HEK293 (cell line): ENCODE measurements around the gene TMEM120A.

Source experiments
- CTCF ChIA-PET: fragments of 350-600 bp; formaldehyde crosslinking; extraction: SDS; loops from one replicate; lab custom pipeline; 2021; ENCODE audit warnings: antibody characterized with exemption; lab: Yijun Ruan, JAX
- POLR2A ChIA-PET: fragments of 300-600 bp; formaldehyde crosslinking; extraction: SDS; loops from one replicate; lab custom pipeline; 2020; ENCODE audit warnings: antibody characterized with exemption, inconsistent platforms; lab: Yijun Ruan, JAX
- H3K27ac ChIP-seq: fragments of 200-500 bp; sonication (Bioruptor generic); 2 replicates; pipeline ENCODE4 v1.5.1; 2014; ENCODE audit warnings: low read depth, low read length, control low read depth, inconsistent platforms; ENCODE audit errors: extremely low read depth
- H3K36me3 ChIP-seq, 2 experiments: fragments of 200-500 bp in 1 of 2; sonication (Bioruptor generic) in 1 of 2; 1 replicate in 1 of 2; 2 replicates in 1 of 2; pipeline ENCODE4 v1.5.1; 2014 to 2017; ENCODE audit warnings: inconsistent platforms in 2 of 2, low read length in 2 of 2; ENCODE audit not compliant: control insufficient read depth in 2 of 2, insufficient read depth in 1 of 2
- H3K4me1 ChIP-seq: fragments of 200-500 bp; sonication (Bioruptor generic); 2 replicates; pipeline ENCODE4 v1.5.1; 2014; ENCODE audit warnings: mild to moderate bottlenecking, low read length, inconsistent platforms; ENCODE audit not compliant: control insufficient read depth, insufficient read depth
- H3K4me3 ChIP-seq: 2 replicates; pipeline ENCODE4 v1.5.1; 2011; ENCODE audit warnings: low read depth, mild to moderate bottlenecking, control low read depth, low read length, moderate library complexity
- H3K9me3 ChIP-seq: fragments of 200-500 bp; sonication (Bioruptor generic); 2 replicates; pipeline ENCODE4 v1.5.1; 2014; ENCODE audit warnings: low read depth, low read length, inconsistent platforms; ENCODE audit not compliant: control insufficient read depth, insufficient read depth
- BCL11A ChIP-seq: fragments of 450-650 bp; formaldehyde crosslinking; IDR thresholded peaks from 2 replicates; pipeline ENCODE4 v1.5.1; 2016; ENCODE audit warnings: low read depth, missing biosample characterization, missing genetic modification characterization
- MZF1 ChIP-seq: fragments of 450-650 bp; formaldehyde crosslinking; IDR thresholded peaks from 2 replicates; pipeline ENCODE4 v1.5.1; 2017; ENCODE audit warnings: missing biosample characterization, missing genetic modification characterization, borderline replicate concordance
- PRDM1 ChIP-seq: fragments of 450-650 bp; formaldehyde crosslinking; IDR thresholded peaks from 2 replicates; pipeline ENCODE4; 2016; ENCODE audit warnings: missing biosample characterization, missing genetic modification characterization
- PRDM6 ChIP-seq: fragments of 450-650 bp; formaldehyde crosslinking; IDR thresholded peaks from 2 replicates; pipeline ENCODE4 v1.5.1; 2017; ENCODE audit warnings: missing biosample characterization, missing genetic modification characterization
- REST ChIP-seq: fragments of 450-650 bp; formaldehyde crosslinking; IDR thresholded peaks from 2 replicates; pipeline ENCODE4 v1.5.1; 2016; ENCODE audit warnings: missing biosample characterization, missing genetic modification characterization
- SALL2 ChIP-seq: fragments of 450-650 bp; formaldehyde crosslinking; IDR thresholded peaks from 2 replicates; pipeline ENCODE4 v1.5.0; 2017; ENCODE audit warnings: missing biosample characterization, mild to moderate bottlenecking, missing genetic modification characterization, borderline replicate concordance
- SP7 ChIP-seq: fragments of 450-650 bp; formaldehyde crosslinking; IDR thresholded peaks from 2 replicates; pipeline ENCODE4 v1.5.1; 2016; ENCODE audit warnings: missing biosample characterization, missing genetic modification characterization
- YY1 ChIP-seq: fragments of 450-650 bp; formaldehyde crosslinking; IDR thresholded peaks from 2 replicates; pipeline ENCODE4 v1.5.1; 2018; ENCODE audit warnings: missing biosample characterization, missing genetic modification characterization
- ZBTB21 ChIP-seq: fragments of 450-650 bp; formaldehyde crosslinking; IDR thresholded peaks from 2 replicates; pipeline ENCODE4 v1.5.1; 2017; ENCODE audit warnings: missing biosample characterization, missing genetic modification characterization
- ZFP37 ChIP-seq: fragments of 450-650 bp; formaldehyde crosslinking; IDR thresholded peaks from 2 replicates; pipeline ENCODE4 v1.5.1; 2016; ENCODE audit warnings: missing biosample characterization, missing genetic modification characterization
- ZNF112 ChIP-seq: fragments of 450-650 bp; formaldehyde crosslinking; IDR thresholded peaks from 2 replicates; pipeline ENCODE4 v1.5.0; 2017; ENCODE audit warnings: missing biosample characterization, missing genetic modification characterization
- ZNF114 ChIP-seq: fragments of 450-650 bp; formaldehyde crosslinking; IDR thresholded peaks from 2 replicates; pipeline ENCODE4 v1.5.0; 2017; ENCODE audit warnings: missing biosample characterization, missing genetic modification characterization
- ZNF2 ChIP-seq: fragments of 450-650 bp; formaldehyde crosslinking; IDR thresholded peaks from 2 replicates; pipeline ENCODE4 v1.5.1; 2016; ENCODE audit warnings: missing biosample characterization, missing genetic modification characterization
- ZNF24 ChIP-seq: fragments of 450-650 bp; formaldehyde crosslinking; IDR thresholded peaks from 2 replicates; pipeline ENCODE4 v1.5.1; 2016; ENCODE audit warnings: missing biosample characterization, missing genetic modification characterization
- ZNF274 ChIP-seq, 2 experiments: fragments of 200-500 bp in 1 of 2; fragments of 450-650 bp in 1 of 2; sonication (Bioruptor generic) in 1 of 2; formaldehyde crosslinking in 1 of 2; IDR thresholded peaks; 2 replicates each; pipeline versions ENCODE4 v1.5.1 to v1.6.1; 2014 to 2016; ENCODE audit warnings: borderline replicate concordance in 1 of 2, inconsistent platforms in 1 of 2, low read length in 1 of 2, missing biosample characterization in 1 of 2, missing genetic modification characterization in 1 of 2
- ZNF416 ChIP-seq: fragments of 450-650 bp; formaldehyde crosslinking; IDR thresholded peaks from 2 replicates; pipeline ENCODE4 v1.5.1; 2016; ENCODE audit warnings: missing biosample characterization, missing genetic modification characterization
- ZNF544 ChIP-seq: fragments of 450-650 bp; formaldehyde crosslinking; IDR thresholded peaks from 2 replicates; pipeline ENCODE4 v1.5.0; 2017; ENCODE audit warnings: missing biosample characterization, missing genetic modification characterization
- ZNF549 ChIP-seq: fragments of 450-650 bp; IDR thresholded peaks from 2 replicates; pipeline ENCODE4 v1.5.1; 2018; ENCODE audit warnings: missing biosample characterization, missing genetic modification characterization, mild to moderate bottlenecking, inconsistent platforms, moderate library complexity
- ZNF585B ChIP-seq: fragments of 450-650 bp; formaldehyde crosslinking; IDR thresholded peaks from 2 replicates; pipeline ENCODE4 v1.5.1; 2016; ENCODE audit warnings: missing biosample characterization, missing genetic modification characterization
- TF ChIP-seq, protein P1 (sequence below): fragments of 450-650 bp; formaldehyde crosslinking; IDR thresholded peaks from 2 replicates; pipeline ENCODE4 v1.5.1; 2016; ENCODE audit warnings: missing biosample characterization, missing genetic modification characterization, borderline replicate concordance
- TF ChIP-seq, protein P2 (sequence below): fragments of 450-650 bp; IDR thresholded peaks from 2 replicates; pipeline ENCODE4 v1.5.1; 2018; ENCODE audit warnings: missing biosample characterization, missing genetic modification characterization
- TF ChIP-seq, protein P3 (sequence below): fragments of 450-650 bp; formaldehyde crosslinking; IDR thresholded peaks from 2 replicates; pipeline ENCODE4 v1.5.1; 2016; ENCODE audit warnings: missing biosample characterization, missing genetic modification characterization

Gene TMEM120A

DNA sequence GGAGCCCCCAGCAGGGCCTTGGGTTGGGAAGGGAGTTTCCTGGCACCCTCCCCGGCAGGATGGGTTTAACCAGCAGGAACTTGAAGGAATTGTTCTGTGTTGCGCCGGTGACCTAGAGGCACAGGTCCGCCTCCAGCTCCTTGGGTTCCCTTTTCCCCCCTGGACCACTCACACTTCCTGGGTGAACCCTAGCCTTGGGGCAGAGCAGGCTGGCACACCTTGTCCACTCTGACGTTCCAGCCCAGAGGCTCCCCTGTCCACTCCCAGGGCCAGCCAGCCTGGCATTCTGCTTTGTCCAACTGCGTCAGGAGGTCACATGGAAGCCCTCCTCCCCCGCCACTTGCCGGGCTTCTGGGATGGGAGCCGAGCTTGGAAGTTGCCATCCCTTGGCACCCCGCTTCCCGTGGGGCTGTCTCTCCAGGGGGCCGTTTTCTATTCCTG, 25.8 kb downstream of the TMEM120A start:
- no peak overlapping the region for H3K27ac ChIP-seq
- ChIA-PET POLR2A (no interaction called here), CTCF (no interaction called here)
- TF ChIP-seq ZNF549 (tag by site-specific recombination) (no peak), ZBTB21 (tag by site-specific recombination) (no peak), ZNF585B (tag by site-specific recombination) (no peak), MZF1 (no peak), ZNF544 (tag by site-specific recombination) (no peak), SALL2 (tag by site-specific recombination) (no peak), ZNF24 (no peak)
- TF ChIP-seq, protein P1, sequence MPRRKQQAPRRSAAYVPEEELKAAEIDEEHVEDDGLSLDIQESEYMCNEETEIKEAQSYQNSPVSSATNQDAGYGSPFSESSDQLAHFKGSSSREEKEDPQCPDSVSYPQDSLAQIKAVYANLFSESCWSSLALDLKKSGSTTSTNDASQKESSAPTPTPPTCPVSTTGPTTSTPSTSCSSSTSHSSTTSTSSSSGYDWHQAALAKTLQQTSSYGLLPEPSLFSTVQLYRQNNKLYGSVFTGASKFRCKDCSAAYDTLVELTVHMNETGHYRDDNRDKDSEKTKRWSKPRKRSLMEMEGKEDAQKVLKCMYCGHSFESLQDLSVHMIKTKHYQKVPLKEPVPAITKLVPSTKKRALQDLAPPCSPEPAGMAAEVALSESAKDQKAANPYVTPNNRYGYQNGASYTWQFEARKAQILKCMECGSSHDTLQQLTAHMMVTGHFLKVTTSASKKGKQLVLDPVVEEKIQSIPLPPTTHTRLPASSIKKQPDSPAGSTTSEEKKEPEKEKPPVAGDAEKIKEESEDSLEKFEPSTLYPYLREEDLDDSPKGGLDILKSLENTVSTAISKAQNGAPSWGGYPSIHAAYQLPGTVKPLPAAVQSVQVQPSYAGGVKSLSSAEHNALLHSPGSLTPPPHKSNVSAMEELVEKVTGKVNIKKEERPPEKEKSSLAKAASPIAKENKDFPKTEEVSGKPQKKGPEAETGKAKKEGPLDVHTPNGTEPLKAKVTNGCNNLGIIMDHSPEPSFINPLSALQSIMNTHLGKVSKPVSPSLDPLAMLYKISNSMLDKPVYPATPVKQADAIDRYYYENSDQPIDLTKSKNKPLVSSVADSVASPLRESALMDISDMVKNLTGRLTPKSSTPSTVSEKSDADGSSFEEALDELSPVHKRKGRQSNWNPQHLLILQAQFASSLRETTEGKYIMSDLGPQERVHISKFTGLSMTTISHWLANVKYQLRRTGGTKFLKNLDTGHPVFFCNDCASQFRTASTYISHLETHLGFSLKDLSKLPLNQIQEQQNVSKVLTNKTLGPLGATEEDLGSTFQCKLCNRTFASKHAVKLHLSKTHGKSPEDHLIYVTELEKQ (tag by site-specific recombination), result no peak
- TF ChIP-seq, protein P2, sequence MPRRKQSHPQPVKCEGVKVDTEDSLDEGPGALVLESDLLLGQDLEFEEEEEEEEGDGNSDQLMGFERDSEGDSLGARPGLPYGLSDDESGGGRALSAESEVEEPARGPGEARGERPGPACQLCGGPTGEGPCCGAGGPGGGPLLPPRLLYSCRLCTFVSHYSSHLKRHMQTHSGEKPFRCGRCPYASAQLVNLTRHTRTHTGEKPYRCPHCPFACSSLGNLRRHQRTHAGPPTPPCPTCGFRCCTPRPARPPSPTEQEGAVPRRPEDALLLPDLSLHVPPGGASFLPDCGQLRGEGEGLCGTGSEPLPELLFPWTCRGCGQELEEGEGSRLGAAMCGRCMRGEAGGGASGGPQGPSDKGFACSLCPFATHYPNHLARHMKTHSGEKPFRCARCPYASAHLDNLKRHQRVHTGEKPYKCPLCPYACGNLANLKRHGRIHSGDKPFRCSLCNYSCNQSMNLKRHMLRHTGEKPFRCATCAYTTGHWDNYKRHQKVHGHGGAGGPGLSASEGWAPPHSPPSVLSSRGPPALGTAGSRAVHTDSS (tag by site-specific recombination), result no peak
- peaks cover 0 to 9% of the 10 kb centered on the region in 2 experiments; a peak in 2 of 3 replicates for H3K36me3 ChIP-seq
- H3K4me3 ChIP-seq, result no peak overlapping the region
- no peaks in the 10 kb centered on the region for H3K4me1 ChIP-seq
- H3K9me3 ChIP-seq, result no peaks in the 10 kb centered on the region

- no peak for TF ChIP-seq ZNF416 (tag by site-specific recombination)
- TF ChIP-seq ZNF2, result no peak
- no peak for TF ChIP-seq YY1 (tag by site-specific recombination)
- no peak for TF ChIP-seq ZNF112 (tag by site-specific recombination)
- no peak for TF ChIP-seq ZNF24
- TF ChIP-seq ZNF544 (tag by site-specific recombination), result no peak
- no peak for TF ChIP-seq SP7 (tag by site-specific recombination)
- no peak for TF ChIP-seq ZNF274 (IDR thresholded peaks at IDR 0.05; ENCODE audit: low read length)
- TF ChIP-seq ZNF274 (tag by site-specific recombination; IDR thresholded peaks at IDR 0.05; ENCODE audit: borderline replicate concordance), result no peak
- TF ChIP-seq ZFP37, result no peak
- TF ChIP-seq, protein P3, sequence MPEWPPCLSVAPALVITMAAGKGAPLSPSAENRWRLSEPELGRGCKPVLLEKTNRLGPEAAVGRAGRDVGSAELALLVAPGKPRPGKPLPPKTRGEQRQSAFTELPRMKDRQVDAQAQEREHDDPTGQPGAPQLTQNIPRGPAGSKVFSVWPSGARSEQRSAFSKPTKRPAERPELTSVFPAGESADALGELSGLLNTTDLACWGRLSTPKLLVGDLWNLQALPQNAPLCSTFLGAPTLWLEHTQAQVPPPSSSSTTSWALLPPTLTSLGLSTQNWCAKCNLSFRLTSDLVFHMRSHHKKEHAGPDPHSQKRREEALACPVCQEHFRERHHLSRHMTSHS (tag by site-specific recombination), result no peak
- no peak for TF ChIP-seq BCL11A (tag by site-specific recombination)
- TF ChIP-seq PRDM1 (tag by site-specific recombination), result no peak
- TF ChIP-seq PRDM6 (tag by site-specific recombination), result no peak
- no peak for TF ChIP-seq REST (tag by site-specific recombination)
- no peak for TF ChIP-seq ZNF114 (tag by site-specific recombination)
- Histone ChIP-seq H3K4me1 (no peaks in the 10 kb centered on the region), H3K27ac (no peak overlapping the region), H3K36me3 (peaks cover 0 to 9% of the 10 kb centered on the region in 2 experiments; a peak in 2 of 3 replicates), H3K4me3 (no peak overlapping the region), H3K9me3 (no peaks in the 10 kb centered on the region)
- ChIA-PET POLR2A (interaction anchor here (1.4 kb wide), 1 partner anchor 52 kb away, joined by 3 read pairs; no protein-coding TSS in a partner anchor), CTCF (no interaction called here)
Measured at GRCh38 chr7:75968012-75968411, 26.4 kb downstream of the TMEM120A start.
